GM19438 (cell line): Measurements from ENCODE around the gene THNSL1.

Experiments
- ATAC-seq: cut with Tn5 transposase; IDR thresholded peaks from one replicate; pipeline ENCODE4 v1.9.1; 2021; ENCODE audit warnings: low read depth; ENCODE audit not compliant: unreplicated experiment

The THNSL1 gene

GRCh38 chr10:25050402-25050801, 34.0 kb downstream of the THNSL1 start:
- no peak for ATAC-seq

DNA sequence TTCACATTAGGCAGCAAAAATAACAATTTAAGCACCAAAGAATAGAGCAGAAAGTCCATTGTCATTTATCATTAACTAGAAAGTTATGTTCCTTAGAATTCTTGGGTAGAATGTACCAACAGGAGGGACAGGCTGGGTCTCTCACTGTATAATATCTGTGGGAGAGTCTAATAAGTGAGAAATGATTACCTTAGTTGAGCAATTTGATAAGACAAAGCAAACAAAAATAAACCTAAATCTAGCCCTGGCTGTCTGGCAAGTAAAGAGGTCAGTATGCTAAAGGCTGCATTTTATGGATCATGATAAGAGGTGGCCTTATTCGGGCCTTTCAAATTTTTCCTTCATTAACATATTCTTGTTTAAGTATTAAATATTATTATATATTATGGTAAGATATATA, 35.6 kb downstream of the THNSL1 start:
- no peak for ATAC-seq

GRCh38 chr10:25056726-25057125, 40.3 kb downstream of the THNSL1 start:
- no peak for ATAC-seq

GRCh38 chr10:25057886-25058285, 41.5 kb downstream of the THNSL1 start:
- ATAC-seq, result no peak

GRCh38 chr10:25059990-25060389, 43.6 kb downstream of the THNSL1 start:
- ATAC-seq, result no peak

DNA sequence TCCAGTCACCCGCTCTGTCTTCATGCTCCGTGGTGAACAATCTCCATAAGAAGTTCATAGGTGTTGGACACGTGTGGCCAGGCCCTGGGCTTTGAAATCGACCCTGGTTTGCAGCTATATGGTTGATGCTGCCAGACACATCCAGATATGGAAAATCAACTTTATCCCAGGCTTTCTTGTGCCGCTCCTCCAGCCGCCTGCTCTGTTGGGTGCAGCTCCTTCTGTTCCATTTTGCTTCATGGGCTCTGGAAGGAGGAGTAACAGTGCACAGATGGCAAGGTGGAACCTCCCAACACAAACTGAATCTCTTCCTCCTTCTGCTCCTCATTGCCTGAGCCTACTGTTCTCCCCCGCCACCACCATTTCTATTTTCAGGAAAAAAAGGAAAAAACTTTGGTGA, 44.7 kb downstream of the THNSL1 start:
- no peak for ATAC-seq

DNA sequence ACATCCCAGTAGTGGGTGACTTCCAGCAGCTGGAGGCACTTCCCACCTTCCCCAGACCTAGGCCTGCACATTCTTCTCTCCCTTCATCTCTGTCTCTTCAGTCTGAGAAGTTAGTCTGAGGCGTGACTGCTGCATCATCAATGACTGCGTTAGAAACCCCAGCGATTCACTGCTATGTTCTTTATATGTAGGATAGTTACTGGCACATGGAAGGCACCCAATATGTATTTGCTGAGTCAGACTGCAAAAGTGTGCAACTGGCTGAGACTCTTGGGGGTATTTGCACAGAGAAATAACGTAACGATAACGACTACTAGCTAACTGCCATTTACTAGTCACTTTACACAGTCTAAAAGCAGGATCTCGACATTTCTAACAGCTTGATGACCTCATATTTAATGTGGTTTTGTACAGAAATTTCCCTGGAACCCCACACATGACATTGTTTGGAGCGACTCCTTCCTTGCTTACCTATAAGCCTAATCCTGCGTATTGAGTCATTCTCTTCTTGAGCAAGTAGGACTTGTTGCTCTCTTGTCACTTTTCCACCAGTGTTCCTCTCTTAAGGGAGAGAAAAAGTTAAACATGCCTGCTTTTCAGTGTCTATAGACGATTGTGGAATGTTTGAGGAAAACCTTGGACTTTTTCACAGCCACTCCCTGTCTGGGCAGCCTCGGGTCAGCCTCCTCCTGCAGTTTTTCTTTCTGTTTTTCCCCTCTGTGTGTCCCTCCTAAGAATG, 45.5 kb downstream of the THNSL1 start:
- no peak for ATAC-seq

DNA sequence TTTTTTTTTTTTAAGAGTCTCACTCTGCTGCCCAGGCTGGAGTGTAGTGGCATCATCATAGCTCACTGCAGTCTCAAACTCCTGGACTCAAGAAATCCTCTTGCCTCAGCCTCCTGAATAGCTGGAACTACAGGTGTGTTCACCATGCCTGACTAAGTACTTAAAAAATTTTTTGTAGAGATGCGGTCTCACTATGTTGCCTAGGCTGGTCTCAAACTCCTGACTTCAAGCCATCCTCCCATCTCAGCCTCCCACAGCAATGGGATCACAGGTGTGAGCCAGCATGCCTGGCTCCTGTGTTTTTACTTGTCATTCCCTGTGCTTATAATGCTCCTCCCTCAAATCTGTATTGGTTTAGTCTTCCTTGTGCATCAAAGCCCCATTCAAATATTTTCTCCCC, 46.7 kb downstream of the THNSL1 start:
- no peak for ATAC-seq

- ATAC-seq, result no peak
These were observed 47.2 kb downstream of the THNSL1 start for GRCh38 chr10:25063644-25064043.

DNA sequence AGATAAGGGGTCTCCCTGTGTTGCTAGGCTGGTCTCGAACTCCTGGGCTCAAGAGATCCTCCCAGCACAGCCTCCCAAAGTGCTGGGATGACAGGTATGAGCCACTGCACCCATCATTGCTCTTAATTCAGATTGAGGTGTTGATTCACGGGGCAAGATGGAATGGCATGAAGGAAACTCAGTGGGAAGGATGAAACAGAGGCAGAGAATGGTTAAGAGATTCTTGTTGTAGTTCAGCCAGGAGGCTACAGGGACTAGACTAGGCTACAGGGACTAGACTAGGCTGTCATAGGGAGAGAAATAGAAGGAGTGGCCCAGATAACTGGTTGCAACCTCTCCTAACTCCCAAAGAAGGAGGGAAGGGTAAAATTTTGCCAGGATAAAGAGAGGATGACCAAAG, 48.0 kb downstream of the THNSL1 start:
- ATAC-seq, result no peak

- ATAC-seq, result no peak
These were observed 49.5 kb downstream of the THNSL1 start for GRCh38 chr10:25065761-25066476.

GRCh38 chr10:25068152-25069058, 52.0 kb downstream of the THNSL1 start:
- ATAC-seq, result no peak

DNA sequence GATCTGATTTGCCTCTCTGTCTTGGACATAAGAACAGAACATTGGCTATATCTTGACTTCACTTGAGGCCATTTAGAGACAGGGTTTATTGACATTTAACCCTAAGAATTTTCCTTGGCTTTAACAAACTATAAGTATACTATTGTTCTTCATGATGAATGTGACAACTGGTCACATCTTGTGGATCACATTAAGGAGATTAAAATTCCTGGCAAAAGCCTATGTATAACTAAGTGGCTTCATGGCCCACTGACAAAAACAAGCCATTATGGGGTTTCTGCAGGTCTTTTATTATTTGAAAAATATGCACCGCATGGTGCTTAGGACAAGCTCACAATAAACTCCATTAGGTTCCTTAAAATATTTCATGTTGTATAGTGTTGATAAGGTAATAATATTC, 54.8 kb downstream of the THNSL1 start:
- no peak for ATAC-seq

GRCh38 chr10:25072786-25073185, 56.4 kb downstream of the THNSL1 start:
- ATAC-seq, result no peak

- ATAC-seq, result no peak
These were observed 59.4 kb downstream of the THNSL1 start for GRCh38 chr10:25075825-25076224.
